Neural progenitor cell (in vitro differentiated cells): ENCODE data around the gene SHLD1. TPM values are rescaled to one million over a fixed set of nuclear protein-coding genes. Genes with fewer than 3 reads are reported as not detected.

Experiments used
- DNase-seq: peaks from one replicate; pipeline ENCODE4 v3.0.0-alpha.2; 2016; ENCODE audit warnings: low spot score
- H2AFZ ChIP-seq: fragments of 200-600 bp; sonication (generic); replicated peaks from 2 replicates; pipeline ENCODE4 v1.6.1; 2016; ENCODE audit warnings: antibody characterized with exemption
- H3F3A ChIP-seq: fragments of 200-600 bp; sonication (generic); 2 replicates; pipeline ENCODE4 v1.6.1; 2016; ENCODE audit warnings: antibody characterized with exemption, low read depth
- H3K27ac ChIP-seq: fragments of 200-600 bp; sonication (generic); 2 replicates; pipeline ENCODE4 v1.5.1; 2016; ENCODE audit warnings: mild to moderate bottlenecking
- H3K27me3 ChIP-seq: fragments of 200-600 bp; sonication (generic); 2 replicates; pipeline ENCODE4 v1.6.1; 2016; ENCODE audit warnings: mild to moderate bottlenecking, moderate library complexity
- H3K36me3 ChIP-seq: fragments of 200-600 bp; sonication (generic); 2 replicates; pipeline ENCODE4 v1.5.1; 2016
- H3K4me1 ChIP-seq: fragments of 200-600 bp; sonication (generic); 2 replicates; pipeline ENCODE4 v1.6.1; 2016; ENCODE audit warnings: mixed run types
- H3K4me2 ChIP-seq: fragments of 200-600 bp; sonication (generic); 2 replicates; pipeline ENCODE4 v1.6.1; 2016
- H3K4me3 ChIP-seq: fragments of 200-600 bp; sonication (generic); 2 replicates; pipeline ENCODE4 v1.5.1; 2016
- H3K79me2 ChIP-seq: fragments of 200-600 bp; sonication (generic); 2 replicates; pipeline ENCODE4 v1.6.1; 2016; ENCODE audit warnings: low read depth
- H3K9ac ChIP-seq: fragments of 200-600 bp; sonication (generic); 2 replicates; pipeline ENCODE4 v1.6.1; 2016
- H3K9me3 ChIP-seq: fragments of 200-600 bp; sonication (generic); 2 replicates; pipeline ENCODE4 v1.5.1; 2016; ENCODE audit warnings: low read depth
- H4K20me1 ChIP-seq: fragments of 200-600 bp; sonication (generic); 2 replicates; pipeline ENCODE4 v1.6.1; 2016; ENCODE audit warnings: low read depth
- H3K27ac Mint-ChIP-seq: 3 replicates; pipeline ENCODE4 v1.8.0; 2021; ENCODE audit warnings: mixed read lengths
- H3K27me3 Mint-ChIP-seq: 2 replicates; pipeline ENCODE4 v1.8.0; 2022; ENCODE audit warnings: low read depth, mild to moderate bottlenecking, inconsistent platforms, moderate library complexity, mixed read lengths; ENCODE audit not compliant: insufficient read depth
- H3K36me3 Mint-ChIP-seq: 3 replicates; pipeline ENCODE4 v1.8.0; 2021; ENCODE audit warnings: mixed read lengths
- H3K4me1 Mint-ChIP-seq: 3 replicates; pipeline ENCODE4 v1.8.0; 2021; ENCODE audit warnings: mixed read lengths
- H3K4me3 Mint-ChIP-seq: 3 replicates; pipeline ENCODE4 v1.8.0; 2021; ENCODE audit warnings: mild to moderate bottlenecking, moderate library complexity, mixed read lengths
- H3K9me3 Mint-ChIP-seq: 3 replicates; pipeline ENCODE4 v1.8.0; 2020; ENCODE audit warnings: mixed read lengths
- CTCF ChIP-seq: fragments of 200-600 bp; sonication (generic); IDR thresholded peaks from 2 replicates; pipeline ENCODE4 v1.5.1; 2017; ENCODE audit warnings: antibody characterized with exemption, mild to moderate bottlenecking
- EZH2 ChIP-seq: fragments of 200-600 bp; sonication (generic); IDR thresholded peaks from 2 replicates; pipeline ENCODE4 v1.6.1; 2017; ENCODE audit warnings: antibody characterized with exemption, mild to moderate bottlenecking, moderate library complexity
- EZH2phosphoT487 ChIP-seq: fragments of 200-600 bp; sonication (generic); IDR thresholded peaks from 2 replicates; pipeline ENCODE4 v1.6.1; 2017; ENCODE audit warnings: antibody characterized with exemption
- total RNA-seq: library from RNA; depleted of rRNA; stranded (reverse); fragments of >200 nt; gene quantifications from 2 replicates; pipeline ENCODE4 v1.2.3, GENCODE V29; 2015; ENCODE audit warnings: low replicate concordance

Gene SHLD1
- total RNA-seq, 1 donor from 2014 or later: 9.0 TPM

- Histone ChIP-seq H3K9ac (no peak overlapping the region), H3K4me3 (no peak overlapping the region), H3K4me2 (no peak overlapping the region), H4K20me1 (no peaks in the 10 kb centered on the region), H3K27me3 (no peaks in the 10 kb centered on the region), H2AFZ (no peak overlapping the region), H3K36me3 (no peaks in the 10 kb centered on the region), H3K4me1 (no peaks in the 10 kb centered on the region), H3K9me3 (no peaks in the 10 kb centered on the region), H3F3A (no peaks in the 10 kb centered on the region), H3K27ac (no peak overlapping the region), H3K79me2 (no peaks in the 10 kb centered on the region)
- TF ChIP-seq EZH2phosphoT487: no peak
- no peak for TF ChIP-seq EZH2
- no peak for TF ChIP-seq CTCF
- no peak for DNase-seq
- H3K9me3 Mint-ChIP-seq: peaks cover 2% of the 10 kb centered on the region
- H3K27me3 Mint-ChIP-seq: peaks cover 3% of the 10 kb centered on the region
- no peaks in the 10 kb centered on the region for H3K4me1 Mint-ChIP-seq
- H3K27ac Mint-ChIP-seq: no peak overlapping the region
- no peaks in the 10 kb centered on the region for H3K36me3 Mint-ChIP-seq
- H3K4me3 Mint-ChIP-seq: no peak overlapping the region
Observed at GRCh38 chr20:5900908-5901307, 150.7 kb downstream of the SHLD1 start.

- Histone ChIP-seq H3F3A (peaks cover 21% of the 10 kb centered on the region), H2AFZ (no peak overlapping the region), H3K27me3 (peaks cover 18% of the 10 kb centered on the region), H3K4me1 (peaks cover 15% of the 10 kb centered on the region), H3K9ac (no peak overlapping the region), H3K4me2 (no peak overlapping the region), H3K79me2 (no peaks in the 10 kb centered on the region), H4K20me1 (no peaks in the 10 kb centered on the region), H3K9me3 (no peaks in the 10 kb centered on the region), H3K36me3 (no peaks in the 10 kb centered on the region), H3K27ac (no peak overlapping the region), H3K4me3 (no peak overlapping the region)
- TF ChIP-seq EZH2phosphoT487 (no peak), CTCF (no peak), EZH2 (no peak)
- Mint-ChIP-seq H3K27ac (no peak overlapping the region), H3K36me3 (no peaks in the 10 kb centered on the region), H3K4me1 (peaks cover 11% of the 10 kb centered on the region), H3K9me3 (no peaks in the 10 kb centered on the region), H3K4me3 (no peak overlapping the region), H3K27me3 (peaks cover 7% of the 10 kb centered on the region)
- no peak for DNase-seq
Observed at GRCh38 chr20:5908981-5909380, 158.8 kb downstream of the SHLD1 start.

GRCh38 chr20:5910186-5910585, 160.0 kb downstream of the SHLD1 start:
- no peaks in the 10 kb centered on the region for H3K9me3 Mint-ChIP-seq
- TF ChIP-seq EZH2 (no peak), CTCF (no peak), EZH2phosphoT487 (no peak)
- Histone ChIP-seq H2AFZ (peak overlapping the region; percentile 88), H3K79me2 (no peaks in the 10 kb centered on the region), H3F3A (peaks cover 21% of the 10 kb centered on the region), H3K4me1 (peaks cover 15% of the 10 kb centered on the region), H3K9me3 (no peaks in the 10 kb centered on the region), H3K36me3 (no peaks in the 10 kb centered on the region), H3K4me2 (no peak overlapping the region), H3K27me3 (peaks cover 18% of the 10 kb centered on the region), H4K20me1 (no peaks in the 10 kb centered on the region), H3K27ac (no peak overlapping the region), H3K4me3 (peak overlapping the region; percentile 58), H3K9ac (no peak overlapping the region)
- H3K4me3 Mint-ChIP-seq: no peak overlapping the region
- no peak for DNase-seq
- no peaks in the 10 kb centered on the region for H3K36me3 Mint-ChIP-seq
- peaks cover 5% of the 10 kb centered on the region for H3K27me3 Mint-ChIP-seq
- H3K4me1 Mint-ChIP-seq: peaks cover 11% of the 10 kb centered on the region
- H3K27ac Mint-ChIP-seq: no peak overlapping the region
